Panc1 (cell line): Measurements from ENCODE around the gene CAVIN1. TPM values are rescaled to one million over a fixed set of nuclear protein-coding genes. Genes with fewer than 3 reads are reported as not detected.
A peak's percentile ranks its signal among the peaks of the same experiment; 100 is the strongest.

Experiments used
- ATAC-seq: fragments of 200-7000 bp; cut with Tn5 transposase; 2 replicates; pipeline ENCODE4 v1.9.1; 2020; ENCODE audit warnings: mild to moderate bottlenecking, moderate library complexity
- BruUV-seq: library from RNA; stranded (reverse); fragments of 400-500 nt; replicated peaks from 2 replicates; lab custom pipeline; 2021; lab: Mats Ljungman, UMichigan
- CTCF ChIA-PET: fragments of 300-600 bp; sonication (Branson Sonifier 250); formaldehyde crosslinking; loops from one replicate; lab custom pipeline; 2022; ENCODE audit warnings: antibody characterized with exemption; lab: Charles Lee
- POLR2A ChIA-PET: fragments of 300-600 bp; sonication (Branson Sonifier 250); formaldehyde crosslinking; loops from one replicate; lab custom pipeline; 2022; ENCODE audit warnings: antibody characterized with exemption; lab: Charles Lee
- DNase-seq: peaks from one replicate; pipeline ENCODE4 v3.0.0-alpha.2; 2010; ENCODE audit warnings: low read depth, low spot score
- H3K27ac ChIP-seq: 2 replicates; pipeline ENCODE4 v1.5.1; 2011; ENCODE audit warnings: mild to moderate bottlenecking, low read length, inconsistent platforms
- H3K27me3 ChIP-seq: fragments of 200-500 bp; sonication (Bioruptor generic); 2 replicates; pipeline ENCODE4 v1.6.0; 2014; ENCODE audit warnings: low read length, inconsistent platforms; ENCODE audit not compliant: control insufficient read depth, insufficient read depth
- H3K36me3 ChIP-seq: fragments of 200-500 bp; sonication (Bioruptor generic); 2 replicates; pipeline ENCODE4 v1.5.1; 2014; ENCODE audit warnings: inconsistent platforms, mild to moderate bottlenecking, low read length, moderate library complexity; ENCODE audit not compliant: control insufficient read depth, insufficient read depth
- H3K4me1 ChIP-seq: 2 replicates; pipeline ENCODE4 v1.5.1; 2011; ENCODE audit warnings: inconsistent platforms, mild to moderate bottlenecking, low read length, moderate library complexity; ENCODE audit not compliant: control insufficient read depth, insufficient read depth
- H3K4me3 ChIP-seq, 2 experiments: 2 replicates each; pipeline ENCODE4 v1.5.1; 2011 to 2012; ENCODE audit warnings: low read depth in 2 of 2, low read length in 2 of 2, mild to moderate bottlenecking in 2 of 2, inconsistent platforms in 1 of 2, moderate library complexity in 1 of 2
- H3K9me3 ChIP-seq: fragments of 200-500 bp; sonication (Bioruptor generic); 2 replicates; pipeline ENCODE4 v1.5.1; 2014; ENCODE audit warnings: low read depth, mild to moderate bottlenecking, inconsistent platforms, low read length, moderate library complexity; ENCODE audit not compliant: control insufficient read depth, insufficient read depth
- POLR2AphosphoS5 ChIP-seq: IDR thresholded peaks from 2 replicates; pipeline ENCODE4 v1.6.1; 2012; ENCODE audit warnings: mild to moderate bottlenecking, low read depth, low read length, moderate library complexity
- SIN3A ChIP-seq: IDR thresholded peaks from 2 replicates; pipeline ENCODE4 v1.6.1; 2012; ENCODE audit warnings: low read depth, mild to moderate bottlenecking, low read length, moderate library complexity, borderline replicate concordance; ENCODE audit not compliant: insufficient read depth
- TCF7L2 ChIP-seq: IDR thresholded peaks from 2 replicates; pipeline ENCODE4 v1.6.1; 2011; ENCODE audit warnings: mild to moderate bottlenecking, low read depth, low read length, inconsistent platforms
- in situ Hi-C: cut with HindIII; loops from 2 replicates; pipeline ENCODE4 v1.10.0; 2016; ENCODE audit warnings: low sequenced_read_pairs, low pct_unique_long_range_greater_than_20kb
- intact Hi-C: fragments of 100-400 bp; cut with micrococcal nuclease; formaldehyde crosslinking; loops from one replicate; pipeline ENCODE4 v1.10.0; 2022; ENCODE audit not compliant: unreplicated experiment
- total RNA-seq: library from RNA; stranded (reverse); gene quantifications from one replicate; pipeline ENCODE4 v1.2.1, GENCODE V29; 2021; ENCODE audit not compliant: unreplicated experiment
- TF ChIP-seq, protein P1 (sequence below): fragments of 450-650 bp; IDR thresholded peaks from 2 replicates; pipeline ENCODE4 v1.5.1; 2017; ENCODE audit warnings: mild to moderate bottlenecking
- TF ChIP-seq, protein P2 (sequence below), 2 experiments: IDR thresholded peaks; 2 replicates each; pipeline ENCODE4 v1.6.1; 2011 to 2012; ENCODE audit warnings: low read depth in 2 of 2, control low read depth in 1 of 2, low read length in 1 of 2, mild to moderate bottlenecking in 1 of 2, moderate library complexity in 1 of 2; ENCODE audit not compliant: insufficient read depth in 1 of 2

Gene CAVIN1
- total RNA-seq, 1 experiment from 2014 or later: 315 TPM

GRCh38 chr17:42408061-42408460, 15.0 kb downstream of the CAVIN1 start:
- intact Hi-C loops (no loop called here), in situ Hi-C loops (no loop called here)
- Histone ChIP-seq H3K36me3 (no peaks in the 10 kb centered on the region), H3K4me3 (no peak overlapping the region), H3K27me3 (no peaks in the 10 kb centered on the region), H3K4me1 (peaks cover 50% of the 10 kb centered on the region), H3K9me3 (no peaks in the 10 kb centered on the region), H3K27ac (no peak overlapping the region)
- DNase-seq (no peak), ATAC-seq (no peak)
- POLR2A ChIA-PET: no interaction called here
- no TSS peak for BruUV-seq
- CTCF ChIA-PET: no interaction called here
- TF ChIP-seq, protein P1, sequence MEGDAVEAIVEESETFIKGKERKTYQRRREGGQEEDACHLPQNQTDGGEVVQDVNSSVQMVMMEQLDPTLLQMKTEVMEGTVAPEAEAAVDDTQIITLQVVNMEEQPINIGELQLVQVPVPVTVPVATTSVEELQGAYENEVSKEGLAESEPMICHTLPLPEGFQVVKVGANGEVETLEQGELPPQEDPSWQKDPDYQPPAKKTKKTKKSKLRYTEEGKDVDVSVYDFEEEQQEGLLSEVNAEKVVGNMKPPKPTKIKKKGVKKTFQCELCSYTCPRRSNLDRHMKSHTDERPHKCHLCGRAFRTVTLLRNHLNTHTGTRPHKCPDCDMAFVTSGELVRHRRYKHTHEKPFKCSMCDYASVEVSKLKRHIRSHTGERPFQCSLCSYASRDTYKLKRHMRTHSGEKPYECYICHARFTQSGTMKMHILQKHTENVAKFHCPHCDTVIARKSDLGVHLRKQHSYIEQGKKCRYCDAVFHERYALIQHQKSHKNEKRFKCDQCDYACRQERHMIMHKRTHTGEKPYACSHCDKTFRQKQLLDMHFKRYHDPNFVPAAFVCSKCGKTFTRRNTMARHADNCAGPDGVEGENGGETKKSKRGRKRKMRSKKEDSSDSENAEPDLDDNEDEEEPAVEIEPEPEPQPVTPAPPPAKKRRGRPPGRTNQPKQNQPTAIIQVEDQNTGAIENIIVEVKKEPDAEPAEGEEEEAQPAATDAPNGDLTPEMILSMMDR: no peak
- TF ChIP-seq POLR2AphosphoS5 (no peak), TCF7L2 (no peak), SIN3A (no peak)
- TF ChIP-seq, protein P2, sequence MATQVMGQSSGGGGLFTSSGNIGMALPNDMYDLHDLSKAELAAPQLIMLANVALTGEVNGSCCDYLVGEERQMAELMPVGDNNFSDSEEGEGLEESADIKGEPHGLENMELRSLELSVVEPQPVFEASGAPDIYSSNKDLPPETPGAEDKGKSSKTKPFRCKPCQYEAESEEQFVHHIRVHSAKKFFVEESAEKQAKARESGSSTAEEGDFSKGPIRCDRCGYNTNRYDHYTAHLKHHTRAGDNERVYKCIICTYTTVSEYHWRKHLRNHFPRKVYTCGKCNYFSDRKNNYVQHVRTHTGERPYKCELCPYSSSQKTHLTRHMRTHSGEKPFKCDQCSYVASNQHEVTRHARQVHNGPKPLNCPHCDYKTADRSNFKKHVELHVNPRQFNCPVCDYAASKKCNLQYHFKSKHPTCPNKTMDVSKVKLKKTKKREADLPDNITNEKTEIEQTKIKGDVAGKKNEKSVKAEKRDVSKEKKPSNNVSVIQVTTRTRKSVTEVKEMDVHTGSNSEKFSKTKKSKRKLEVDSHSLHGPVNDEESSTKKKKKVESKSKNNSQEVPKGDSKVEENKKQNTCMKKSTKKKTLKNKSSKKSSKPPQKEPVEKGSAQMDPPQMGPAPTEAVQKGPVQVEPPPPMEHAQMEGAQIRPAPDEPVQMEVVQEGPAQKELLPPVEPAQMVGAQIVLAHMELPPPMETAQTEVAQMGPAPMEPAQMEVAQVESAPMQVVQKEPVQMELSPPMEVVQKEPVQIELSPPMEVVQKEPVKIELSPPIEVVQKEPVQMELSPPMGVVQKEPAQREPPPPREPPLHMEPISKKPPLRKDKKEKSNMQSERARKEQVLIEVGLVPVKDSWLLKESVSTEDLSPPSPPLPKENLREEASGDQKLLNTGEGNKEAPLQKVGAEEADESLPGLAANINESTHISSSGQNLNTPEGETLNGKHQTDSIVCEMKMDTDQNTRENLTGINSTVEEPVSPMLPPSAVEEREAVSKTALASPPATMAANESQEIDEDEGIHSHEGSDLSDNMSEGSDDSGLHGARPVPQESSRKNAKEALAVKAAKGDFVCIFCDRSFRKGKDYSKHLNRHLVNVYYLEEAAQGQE (IDR thresholded peaks at IDR 0.05; ENCODE audit: insufficient read depth in 1 of 2, low read depth in 2 of 2, low read length in 1 of 2): no peak

- H3K27me3 ChIP-seq: no peaks in the 10 kb centered on the region
- POLR2A ChIA-PET: no interaction called here
- BruUV-seq: no TSS peak
- H3K9me3 ChIP-seq: no peaks in the 10 kb centered on the region
- intact Hi-C loops (no loop called here), in situ Hi-C loops (no loop called here)
- peak overlapping the region; percentile 67 for H3K27ac ChIP-seq
- TF ChIP-seq, protein P2 (IDR thresholded peaks at IDR 0.05; ENCODE audit: insufficient read depth in 1 of 2, low read depth in 2 of 2, low read length in 1 of 2): no peak
- TF ChIP-seq TCF7L2 (no peak), SIN3A (no peak), POLR2AphosphoS5 (no peak)
- TF ChIP-seq, protein P1: no peak
- no peaks in the 10 kb centered on the region for H3K36me3 ChIP-seq
- DNase-seq (no peak), ATAC-seq (peak; percentile 82)
- CTCF ChIA-PET: interaction anchor here (1.1 kb wide), 1 partner anchor 120 kb away, joined by 6 read pairs; no protein-coding TSS in a partner anchor
- peaks cover 57% of the 10 kb centered on the region for H3K4me1 ChIP-seq
- no peak overlapping the region for H3K4me3 ChIP-seq
Observed at GRCh38 chr17:42407289-42407836, 15.7 kb downstream of the CAVIN1 start.
